HepG2 (cell line): ENCODE results near the gene ZNRF3. TPM values are rescaled to one million over a fixed set of nuclear protein-coding genes. Genes with fewer than 3 reads are reported as not detected.

ENCODE experiments used
- ATAC-seq: fragments of 200-7000 bp; cut with Tn5 transposase; 3 replicates; pipeline ENCODE4 v1.9.1; 2020; ENCODE audit warnings: mild to moderate bottlenecking, moderate library complexity
- BruUV-seq: library from RNA; stranded (reverse); fragments of 400-500 nt; replicated peaks from 2 replicates; lab custom pipeline; 2021; lab: Mats Ljungman, UMichigan
- CTCF ChIA-PET: fragments of 300-600 bp; formaldehyde crosslinking; extraction: SDS; loops from one replicate; lab custom pipeline; 2021; ENCODE audit warnings: low total read pairs, inconsistent platforms, low intra/inter-chr PET ratio; lab: Yijun Ruan, JAX
- POLR2A ChIA-PET: fragments of 350-600 bp; sonication (Branson Sonifier 250); formaldehyde crosslinking; loops from one replicate; lab custom pipeline; 2020; ENCODE audit warnings: antibody characterized with exemption, inconsistent platforms; lab: Yijun Ruan, JAX
- DNase-seq: peaks from one replicate; pipeline ENCODE4 v3.0.0-alpha.2; 2015; ENCODE audit warnings: low spot score
- FAIRE-seq: peaks from 3 replicates; lab custom pipeline; 2011; peaks lifted over from hg19 to GRCh38; lab: Jason Lieb, UNC
- H2AFZ ChIP-seq: one replicate; pipeline ENCODE4 v1.6.1; 2011; ENCODE audit warnings: low read length, inconsistent platforms
- H3K27ac ChIP-seq: fragments of 300-600 bp; 3 replicates; pipeline ENCODE4 v1.8.0; 2011; ENCODE audit warnings: mixed run types, mild to moderate bottlenecking, mixed read lengths, low read length, inconsistent platforms; ENCODE audit not compliant: insufficient read depth; ENCODE audit errors: extremely low read length
- H3K27me3 ChIP-seq, 2 experiments: fragments of 200-600 bp in 1 of 2; 2 replicates in 1 of 2; 3 replicates in 1 of 2; pipeline versions ENCODE4 v1.6.0 to v1.8.0; 2011; ENCODE audit warnings: low read length in 2 of 2, mild to moderate bottlenecking in 2 of 2, moderate library complexity in 2 of 2, inconsistent platforms in 1 of 2; ENCODE audit not compliant: insufficient read depth in 2 of 2, control insufficient read depth in 1 of 2
- H3K36me3 ChIP-seq, 2 experiments: fragments of 200-600 bp in 1 of 2; replicated peaks in 1 of 2; 2 replicates in 1 of 2; 3 replicates in 1 of 2; pipeline versions ENCODE4 v1.5.1 to v1.8.0; 2011; ENCODE audit warnings: low read length in 2 of 2, inconsistent platforms in 1 of 2; ENCODE audit not compliant: insufficient read depth in 2 of 2, control insufficient read depth in 1 of 2
- H3K4me1 ChIP-seq: 2 replicates; pipeline ENCODE4 v1.5.1; 2012; ENCODE audit warnings: low read length, inconsistent platforms; ENCODE audit not compliant: insufficient read depth
- H3K4me2 ChIP-seq: 2 replicates; pipeline ENCODE4 v1.6.0; 2011; ENCODE audit warnings: low read depth, low read length, inconsistent platforms
- H3K4me3 ChIP-seq, 3 experiments: fragments of 200-600 bp in 1 of 3; sonication (generic), shearing (Covaris generic) in 1 of 3; replicated peaks in 1 of 3; 2 replicates each; pipeline ENCODE4 v1.5.1; 2011 to 2016; ENCODE audit warnings: low read length in 3 of 3, inconsistent platforms in 2 of 3, low read depth in 2 of 3, mild to moderate bottlenecking in 2 of 3, control low read depth in 1 of 3, mixed read lengths in 1 of 3; ENCODE audit not compliant: insufficient read depth in 1 of 3
- H3K79me2 ChIP-seq: one replicate; pipeline ENCODE4 v1.6.1; 2011; ENCODE audit warnings: low read length, inconsistent platforms; ENCODE audit not compliant: insufficient read depth
- H3K9ac ChIP-seq: 2 replicates; pipeline ENCODE4 v1.6.0; 2011; ENCODE audit warnings: mild to moderate bottlenecking, low read depth, low read length, inconsistent platforms; ENCODE audit not compliant: insufficient read depth
- H3K9me3 ChIP-seq: 2 replicates; pipeline ENCODE4 v1.5.1; 2012; ENCODE audit warnings: mild to moderate bottlenecking, low read length
- H4K20me1 ChIP-seq: 2 replicates; pipeline ENCODE4 v1.6.0; 2011; ENCODE audit warnings: inconsistent platforms, mild to moderate bottlenecking, low read length, moderate library complexity; ENCODE audit not compliant: insufficient read depth
- AGO2 ChIP-seq: fragments of 200-400 bp; formaldehyde crosslinking; optimal IDR thresholded peaks from 2 replicates; pipeline ENCODE3; 2017; ENCODE audit warnings: mild to moderate bottlenecking, low read depth, low read length, moderate library complexity
- BCL6 ChIP-seq: IDR thresholded peaks from 2 replicates; pipeline ENCODE4 v1.6.1; 2016; ENCODE audit warnings: missing genetic modification reagents, missing compliant biosample characterization
- DPF2 ChIP-seq: sonication (generic); formaldehyde crosslinking; IDR thresholded peaks from 2 replicates; pipeline ENCODE4 v1.4.0; 2020; ENCODE audit warnings: mild to moderate bottlenecking, low read depth, missing genetic modification reagents, borderline replicate concordance
- GTF3A ChIP-seq: sonication (generic); formaldehyde crosslinking; conservative IDR thresholded peaks from 2 replicates; pipeline ENCODE4 v1.4.0; 2020; ENCODE audit warnings: mild to moderate bottlenecking, missing genetic modification reagents
- HDAC2 ChIP-seq: sonication (generic); formaldehyde crosslinking; IDR thresholded peaks from 2 replicates; pipeline ENCODE4 v1.4.0; 2020; ENCODE audit warnings: missing genetic modification reagents
- KDM3A ChIP-seq: IDR thresholded peaks from 2 replicates; pipeline ENCODE4 v1.6.1; 2018; ENCODE audit warnings: low read depth, missing compliant biosample characterization
- NAIF1 ChIP-seq: sonication (generic); formaldehyde crosslinking; IDR thresholded peaks from 2 replicates; pipeline ENCODE4 v1.5.0; 2020; ENCODE audit warnings: mild to moderate bottlenecking, missing genetic modification reagents, borderline replicate concordance
- SRY ChIP-seq: sonication (generic); formaldehyde crosslinking; IDR thresholded peaks from 2 replicates; pipeline ENCODE4 v1.8.0; 2022; ENCODE audit warnings: mild to moderate bottlenecking, missing genetic modification reagents
- ZFP36 ChIP-seq: fragments of 150-350 bp; IDR thresholded peaks from 2 replicates; pipeline ENCODE4 v1.6.1; 2018; ENCODE audit warnings: borderline replicate concordance, low read length, low read depth; ENCODE audit not compliant: partially characterized antibody
- ZNF24 ChIP-seq: fragments of 450-650 bp; IDR thresholded peaks from 2 replicates; pipeline ENCODE4 v1.6.1; 2017; ENCODE audit warnings: antibody characterized with exemption, mild to moderate bottlenecking
- ZNF343 ChIP-seq: sonication (generic); formaldehyde crosslinking; IDR thresholded peaks from 2 replicates; pipeline ENCODE4 v1.4.0; 2020; ENCODE audit warnings: mild to moderate bottlenecking, missing genetic modification reagents
- ZNF350 ChIP-seq: sonication (generic); formaldehyde crosslinking; IDR thresholded peaks from 2 replicates; pipeline ENCODE4 v1.4.0; 2020; ENCODE audit warnings: mild to moderate bottlenecking, low read depth, missing genetic modification reagents, borderline replicate concordance
- ZNF501 ChIP-seq: sonication (generic); formaldehyde crosslinking; IDR thresholded peaks from 2 replicates; pipeline ENCODE4 v1.5.1; 2020; ENCODE audit warnings: mild to moderate bottlenecking, moderate library complexity, missing genetic modification reagents
- ZNF687 ChIP-seq: sonication (generic); formaldehyde crosslinking; IDR thresholded peaks from 2 replicates; pipeline ENCODE4 v1.5.1; 2020; ENCODE audit warnings: mild to moderate bottlenecking, missing genetic modification reagents, moderate library complexity
- ZNF775 ChIP-seq: sonication (generic); formaldehyde crosslinking; IDR thresholded peaks from 2 replicates; pipeline ENCODE4 v1.4.0; 2020; ENCODE audit warnings: missing genetic modification reagents, mild to moderate bottlenecking, moderate library complexity, borderline replicate concordance
- WGBS: methylation state at CpG from one replicate; pipeline ENCODE4 v1.1.6; 2017; ENCODE audit warnings: low lambda C conversion rate; 5-methylcytosine and 5-hydroxymethylcytosine counted together
- in situ Hi-C: cut with HindIII; loops from 2 replicates; pipeline ENCODE4 v1.10.0; 2017; ENCODE audit warnings: low pct_unique_long_range_greater_than_20kb; ENCODE audit not compliant: extremely low pct_ligation_motif_present
- intact Hi-C: fragments of 100-400 bp; cut with micrococcal nuclease; formaldehyde crosslinking; loops from one replicate; pipeline ENCODE4 v1.10.0; 2022; ENCODE audit not compliant: unreplicated experiment
- polyA plus RNA-seq, 8 experiments: library from polyadenylated mRNA; depleted of rRNA in 3 of 8; stranded (reverse) in 7 of 8; unstranded in 1 of 8; fragments of >200 nt; fragmentation: Illumina TruSeq in 4 of 8; extraction: Trizol in 4 of 8; gene quantifications; 2 replicates each; pipeline versions ENCODE4 v1.2.1 to v1.2.3, GENCODE V29; 2011 to 2016; ENCODE audit warnings: low read depth in 4 of 8, missing spikeins in 1 of 8, mixed read lengths in 1 of 8; ENCODE audit not compliant: insufficient read depth in 1 of 8
- total RNA-seq, 5 experiments: library from RNA; depleted of rRNA; stranded (reverse); fragments of >200 nt; fragmentation: Illumina TruSeq; extraction: Trizol; gene quantifications; 2 replicates each; pipeline ENCODE4 v1.2.3, GENCODE V29; 2016; ENCODE audit warnings: low read depth in 1 of 5
- TF ChIP-seq, protein P1 (sequence below): sonication (generic); formaldehyde crosslinking; IDR thresholded peaks from 2 replicates; pipeline ENCODE4 v1.4.0; 2020; ENCODE audit warnings: missing genetic modification reagents, borderline replicate concordance

Gene ZNRF3
- total and polyA plus RNA-seq, 2 of the 13 experiments (the other 11 are each of a cell fraction or from before 2014, with no cell fraction given): 20.3 to 36.7 TPM

- peak; percentile 89 for TF ChIP-seq DPF2 (CRISPR knock-in tag)
- no peak for TF ChIP-seq KDM3A (CRISPR knock-in tag)
- peak; percentile 84 for TF ChIP-seq BCL6 (CRISPR knock-in tag)
- no peak for TF ChIP-seq ZNF350 (CRISPR knock-in tag)
- TF ChIP-seq ZNF501 (CRISPR knock-in tag): 0 out of 2 replicates have a peak, but pooled peaks have one; percentile 37
- no peak for TF ChIP-seq NAIF1 (CRISPR knock-in tag)
- 0 out of 2 replicates have a peak, but pooled peaks have one; percentile 24 for TF ChIP-seq ZNF24
- no peak for TF ChIP-seq SRY
- no peak for TF ChIP-seq ZFP36
- TF ChIP-seq, all 625 proteins: peak for 178
These were observed 98.6 kb downstream of the ZNRF3 start (continued) for GRCh38 chr22:28981818-28982499.

GRCh38 chr22:28983190-28983589 lies 99.8 kb downstream of the ZNRF3 start:
- Histone ChIP-seq H2AFZ (no peak overlapping the region), H3K4me1 (peaks cover 100% of the 10 kb centered on the region), H3K27ac (peak overlapping the region; percentile 87), H3K9me3 (peaks cover 7% of the 10 kb centered on the region; the same call in 1 of the 2 replicates), H3K79me2 (peaks cover 90% of the 10 kb centered on the region), H4K20me1 (no peaks in the 10 kb centered on the region), H3K4me2 (0 out of 2 replicates have a peak overlapping the region, but pooled peaks have one; percentile 65), H3K4me3 (no peak overlapping the region), H3K9ac (peak overlapping the region; percentile 27), H3K36me3 (peaks cover 10 to 35% of the 10 kb centered on the region in 2 experiments), H3K27me3 (no peaks in the 10 kb centered on the region)
- intact Hi-C loops: loop anchor here (2.0 kb wide), 1 partner anchor 22 kb away; no protein-coding TSS in a partner anchor
- in situ Hi-C loops: no loop called here
- ATAC-seq (no peak), FAIRE-seq (no peak), DNase-seq (no peak)
- CTCF ChIA-PET: no interaction called here
- BruUV-seq: no TSS peak
- WGBS: 81% methylated on average over 5 of the region's 7 CpGs
- POLR2A ChIA-PET: interaction anchor here (0.8 to 4.2 kb wide), 6 partner anchors 21 to 100 kb away, joined by 5 to 32 read pairs (median 12); partner anchors contain the start of gene ZNRF3
- TF ChIP-seq ZNF687 (peak; percentile 84), GTF3A (CRISPR knock-in tag) (no peak), ZNF343 (CRISPR knock-in tag) (0 out of 2 replicates have a peak, but pooled peaks have one; percentile 35), AGO2 (peak; percentile 64), ZNF775 (CRISPR knock-in tag) (0 out of 2 replicates have a peak, but pooled peaks have one; percentile 44), HDAC2 (CRISPR knock-in tag) (0 out of 2 replicates have a peak, but pooled peaks have one; percentile 19)
- TF ChIP-seq, protein P1, sequence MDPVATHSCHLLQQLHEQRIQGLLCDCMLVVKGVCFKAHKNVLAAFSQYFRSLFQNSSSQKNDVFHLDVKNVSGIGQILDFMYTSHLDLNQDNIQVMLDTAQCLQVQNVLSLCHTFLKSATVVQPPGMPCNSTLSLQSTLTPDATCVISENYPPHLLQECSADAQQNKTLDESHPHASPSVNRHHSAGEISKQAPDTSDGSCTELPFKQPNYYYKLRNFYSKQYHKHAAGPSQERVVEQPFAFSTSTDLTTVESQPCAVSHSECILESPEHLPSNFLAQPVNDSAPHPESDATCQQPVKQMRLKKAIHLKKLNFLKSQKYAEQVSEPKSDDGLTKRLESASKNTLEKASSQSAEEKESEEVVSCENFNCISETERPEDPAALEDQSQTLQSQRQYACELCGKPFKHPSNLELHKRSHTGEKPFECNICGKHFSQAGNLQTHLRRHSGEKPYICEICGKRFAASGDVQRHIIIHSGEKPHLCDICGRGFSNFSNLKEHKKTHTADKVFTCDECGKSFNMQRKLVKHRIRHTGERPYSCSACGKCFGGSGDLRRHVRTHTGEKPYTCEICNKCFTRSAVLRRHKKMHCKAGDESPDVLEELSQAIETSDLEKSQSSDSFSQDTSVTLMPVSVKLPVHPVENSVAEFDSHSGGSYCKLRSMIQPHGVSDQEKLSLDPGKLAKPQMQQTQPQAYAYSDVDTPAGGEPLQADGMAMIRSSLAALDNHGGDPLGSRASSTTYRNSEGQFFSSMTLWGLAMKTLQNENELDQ (CRISPR knock-in tag): no peak
